ENCODE results near the gene ABCG1.

Gene ABCG1

DNA sequence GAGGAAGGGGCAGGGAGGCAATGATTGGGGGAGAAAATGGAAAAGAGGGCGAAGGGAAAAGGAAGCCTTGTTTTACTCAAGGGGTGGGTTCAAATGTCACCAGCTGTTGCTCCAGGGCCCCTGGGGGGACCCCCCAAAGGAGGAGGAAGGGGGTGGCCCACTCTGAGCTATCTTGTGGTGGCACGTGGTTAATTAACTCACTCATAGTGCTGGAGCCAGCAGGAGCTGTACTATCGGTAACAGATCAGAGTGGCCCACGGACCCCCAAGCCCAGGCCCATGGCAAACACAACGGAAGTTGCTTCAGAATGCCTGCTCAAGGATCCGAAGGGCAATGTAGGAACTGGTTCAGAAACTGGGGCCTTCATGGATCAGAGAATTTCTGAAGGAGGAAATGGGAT, 124.6 kb downstream of the ABCG1 start:
- CTCF ChIA-PET, result interaction anchor here (0.7 kb wide), 1 partner anchor 405 kb away, joined by 3 read pairs; no protein-coding TSS in a partner anchor
- TF ChIP-seq, protein P1, sequence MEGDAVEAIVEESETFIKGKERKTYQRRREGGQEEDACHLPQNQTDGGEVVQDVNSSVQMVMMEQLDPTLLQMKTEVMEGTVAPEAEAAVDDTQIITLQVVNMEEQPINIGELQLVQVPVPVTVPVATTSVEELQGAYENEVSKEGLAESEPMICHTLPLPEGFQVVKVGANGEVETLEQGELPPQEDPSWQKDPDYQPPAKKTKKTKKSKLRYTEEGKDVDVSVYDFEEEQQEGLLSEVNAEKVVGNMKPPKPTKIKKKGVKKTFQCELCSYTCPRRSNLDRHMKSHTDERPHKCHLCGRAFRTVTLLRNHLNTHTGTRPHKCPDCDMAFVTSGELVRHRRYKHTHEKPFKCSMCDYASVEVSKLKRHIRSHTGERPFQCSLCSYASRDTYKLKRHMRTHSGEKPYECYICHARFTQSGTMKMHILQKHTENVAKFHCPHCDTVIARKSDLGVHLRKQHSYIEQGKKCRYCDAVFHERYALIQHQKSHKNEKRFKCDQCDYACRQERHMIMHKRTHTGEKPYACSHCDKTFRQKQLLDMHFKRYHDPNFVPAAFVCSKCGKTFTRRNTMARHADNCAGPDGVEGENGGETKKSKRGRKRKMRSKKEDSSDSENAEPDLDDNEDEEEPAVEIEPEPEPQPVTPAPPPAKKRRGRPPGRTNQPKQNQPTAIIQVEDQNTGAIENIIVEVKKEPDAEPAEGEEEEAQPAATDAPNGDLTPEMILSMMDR (conservative IDR thresholded peaks at IDR 0.05; ENCODE audit: low read depth), result no peak
- POLR2A ChIA-PET (ENCODE audit: low non-redundant PET), result no interaction called here
- no peak for DNase-seq (ENCODE audit: low spot score)
- no peak overlapping the region for H3K27ac ChIP-seq

DNA sequence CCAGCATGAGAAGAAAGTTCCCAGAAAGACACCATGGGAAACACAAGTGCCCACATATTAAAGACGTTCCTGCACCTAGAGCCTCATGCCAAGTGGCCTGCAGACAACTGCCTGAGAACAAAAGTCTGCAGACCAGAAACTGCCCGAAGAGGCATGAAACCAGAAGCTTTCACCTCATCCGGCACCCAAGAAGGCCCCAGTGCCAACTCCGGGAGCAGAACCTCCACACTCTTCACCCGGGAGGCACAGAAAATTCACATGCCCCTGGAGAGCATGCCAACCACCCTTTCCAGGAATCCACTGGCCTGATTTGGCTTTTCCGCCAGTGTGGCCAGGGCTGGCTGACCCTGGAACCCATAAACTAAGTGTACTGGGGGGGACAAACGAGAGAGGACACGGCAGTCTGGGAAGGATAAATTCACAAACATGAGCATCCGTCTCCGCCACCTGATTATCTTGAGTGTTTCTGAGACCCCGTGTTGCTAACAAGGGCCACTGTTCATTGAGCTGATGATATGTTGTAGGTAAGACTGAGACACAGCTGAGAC, 125.1 kb downstream of the ABCG1 start:
- CTCF ChIA-PET, result no interaction called here
- H3K27ac ChIP-seq, result no peak overlapping the region
- TF ChIP-seq, protein P1 (conservative IDR thresholded peaks at IDR 0.05; ENCODE audit: low read depth), result no peak
- no peak for DNase-seq (ENCODE audit: low spot score)
- POLR2A ChIA-PET (ENCODE audit: low non-redundant PET), result no interaction called here

DNA sequence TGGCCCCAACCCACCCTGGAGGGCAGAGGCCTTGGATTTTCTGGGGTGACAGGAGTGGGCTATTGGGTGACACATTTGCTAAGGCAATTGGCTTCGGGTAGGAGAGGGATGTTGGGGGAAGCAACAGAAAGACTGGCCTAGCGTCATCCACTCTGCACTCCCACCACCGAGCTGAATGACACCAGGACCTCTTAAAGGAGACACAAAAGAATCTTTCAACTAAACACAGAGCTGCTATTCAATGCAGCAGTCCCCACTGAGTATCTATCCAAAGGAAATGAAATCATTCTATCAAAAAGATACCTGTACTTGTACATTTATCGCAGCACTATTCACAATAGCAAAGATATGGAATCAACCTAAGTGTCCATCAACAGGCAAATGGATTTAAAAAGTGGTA, 125.7 kb downstream of the ABCG1 start:
- ChIA-PET POLR2A (ENCODE audit: low non-redundant PET) (no interaction called here), CTCF (no interaction called here)
- no peak for DNase-seq (ENCODE audit: low spot score)
- TF ChIP-seq, protein P1 (conservative IDR thresholded peaks at IDR 0.05; ENCODE audit: low read depth), result no peak
- no peak overlapping the region for H3K27ac ChIP-seq

DNA sequence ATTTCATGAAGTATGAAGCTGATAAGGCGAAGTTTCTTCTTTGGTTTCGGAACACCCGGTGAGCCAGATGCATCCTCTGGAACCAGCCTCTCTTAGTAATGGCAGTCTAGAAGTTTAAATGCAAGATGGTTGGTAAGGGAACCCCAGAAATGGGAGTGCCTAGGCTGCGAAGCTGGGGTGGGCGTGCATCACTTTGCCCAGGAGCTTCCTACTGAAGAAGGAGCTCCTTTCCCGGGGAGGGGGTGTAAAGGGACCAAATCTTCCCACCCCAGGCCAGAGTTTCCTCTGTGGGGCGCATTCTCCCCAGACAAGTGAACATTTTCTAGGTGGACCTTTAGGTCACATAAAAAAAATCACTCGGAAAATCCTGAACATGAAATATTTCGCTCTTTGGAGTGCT, 127.5 kb downstream of the ABCG1 start:
- ChIA-PET POLR2A (ENCODE audit: low non-redundant PET) (no interaction called here), CTCF (no interaction called here)
- TF ChIP-seq, protein P1 (conservative IDR thresholded peaks at IDR 0.05; ENCODE audit: low read depth), result no peak
- no peak overlapping the region for H3K27ac ChIP-seq
- DNase-seq (ENCODE audit: low spot score), result no peak

Measured in RWPE1 (cell line).